Activated gamma-delta T cell treated with anti-CD3 and anti-CD28 coated beads, Interleukin-2, amount 50 U/mL, for 16 hours (primary cell): ENCODE results near the gene DISP1.

Experiments used
- DNase-seq: peaks from one replicate; pipeline ENCODE4 v3.0.0-alpha.2; 2020; ENCODE audit warnings: low read depth

Gene DISP1, protein sequence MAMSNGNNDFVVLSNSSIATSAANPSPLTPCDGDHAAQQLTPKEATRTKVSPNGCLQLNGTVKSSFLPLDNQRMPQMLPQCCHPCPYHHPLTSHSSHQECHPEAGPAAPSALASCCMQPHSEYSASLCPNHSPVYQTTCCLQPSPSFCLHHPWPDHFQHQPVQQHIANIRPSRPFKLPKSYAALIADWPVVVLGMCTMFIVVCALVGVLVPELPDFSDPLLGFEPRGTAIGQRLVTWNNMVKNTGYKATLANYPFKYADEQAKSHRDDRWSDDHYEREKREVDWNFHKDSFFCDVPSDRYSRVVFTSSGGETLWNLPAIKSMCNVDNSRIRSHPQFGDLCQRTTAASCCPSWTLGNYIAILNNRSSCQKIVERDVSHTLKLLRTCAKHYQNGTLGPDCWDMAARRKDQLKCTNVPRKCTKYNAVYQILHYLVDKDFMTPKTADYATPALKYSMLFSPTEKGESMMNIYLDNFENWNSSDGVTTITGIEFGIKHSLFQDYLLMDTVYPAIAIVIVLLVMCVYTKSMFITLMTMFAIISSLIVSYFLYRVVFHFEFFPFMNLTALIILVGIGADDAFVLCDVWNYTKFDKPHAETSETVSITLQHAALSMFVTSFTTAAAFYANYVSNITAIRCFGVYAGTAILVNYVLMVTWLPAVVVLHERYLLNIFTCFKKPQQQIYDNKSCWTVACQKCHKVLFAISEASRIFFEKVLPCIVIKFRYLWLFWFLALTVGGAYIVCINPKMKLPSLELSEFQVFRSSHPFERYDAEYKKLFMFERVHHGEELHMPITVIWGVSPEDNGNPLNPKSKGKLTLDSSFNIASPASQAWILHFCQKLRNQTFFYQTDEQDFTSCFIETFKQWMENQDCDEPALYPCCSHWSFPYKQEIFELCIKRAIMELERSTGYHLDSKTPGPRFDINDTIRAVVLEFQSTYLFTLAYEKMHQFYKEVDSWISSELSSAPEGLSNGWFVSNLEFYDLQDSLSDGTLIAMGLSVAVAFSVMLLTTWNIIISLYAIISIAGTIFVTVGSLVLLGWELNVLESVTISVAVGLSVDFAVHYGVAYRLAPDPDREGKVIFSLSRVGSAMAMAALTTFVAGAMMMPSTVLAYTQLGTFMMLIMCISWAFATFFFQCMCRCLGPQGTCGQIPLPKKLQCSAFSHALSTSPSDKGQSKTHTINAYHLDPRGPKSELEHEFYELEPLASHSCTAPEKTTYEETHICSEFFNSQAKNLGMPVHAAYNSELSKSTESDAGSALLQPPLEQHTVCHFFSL (N-terminal part only)

DNA sequence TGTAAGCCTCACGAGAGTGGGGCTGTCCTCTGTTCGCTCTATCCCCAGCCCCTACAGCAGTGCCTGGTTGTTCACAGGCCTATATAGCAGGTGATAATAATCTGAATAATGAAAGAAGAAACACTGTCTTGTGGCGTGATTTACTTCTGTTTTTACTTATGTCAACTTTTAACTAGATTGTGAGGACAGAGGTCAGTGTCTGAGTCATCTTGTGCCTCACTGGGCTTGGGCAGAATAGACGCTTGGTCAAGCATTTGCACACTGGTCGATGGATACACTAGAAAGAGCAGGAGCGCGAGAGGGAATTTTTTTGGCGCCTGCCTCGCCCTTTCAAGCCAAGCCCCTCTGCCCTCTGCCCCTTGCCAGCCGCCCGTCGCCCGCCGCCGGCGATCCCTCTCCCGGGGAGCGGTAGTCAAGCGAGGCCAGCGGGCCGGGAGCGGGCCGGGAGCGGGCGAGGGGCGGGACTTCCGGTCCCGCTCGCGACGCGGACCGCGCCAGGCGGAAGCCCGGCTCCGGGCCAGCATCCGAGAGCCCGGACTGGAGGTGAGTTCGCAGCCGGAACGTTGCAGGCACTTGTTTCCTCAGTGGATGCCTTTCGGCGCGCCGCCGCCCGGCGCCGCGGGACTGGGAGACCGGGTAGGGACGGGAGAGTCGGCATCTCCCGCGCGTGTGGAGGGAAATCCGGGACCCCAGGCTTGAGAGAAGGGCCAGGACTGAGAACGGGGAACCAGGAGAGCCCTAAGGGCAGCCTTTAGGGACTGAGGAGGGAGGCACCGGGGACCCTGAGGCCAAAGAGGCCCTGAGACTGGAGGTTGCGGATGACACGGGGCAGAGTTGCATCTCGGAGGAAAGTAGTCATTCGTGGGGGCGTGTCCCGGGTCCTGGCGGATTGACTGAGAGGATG, at the start of gene DISP1:
Gene DISP1 (plus strand): TSS at position 504 of the 904 bp plus-strand sequence. CDS start 127,785 bp downstream, outside the sequence.
- peak; percentile 42 for DNase-seq

DNA sequence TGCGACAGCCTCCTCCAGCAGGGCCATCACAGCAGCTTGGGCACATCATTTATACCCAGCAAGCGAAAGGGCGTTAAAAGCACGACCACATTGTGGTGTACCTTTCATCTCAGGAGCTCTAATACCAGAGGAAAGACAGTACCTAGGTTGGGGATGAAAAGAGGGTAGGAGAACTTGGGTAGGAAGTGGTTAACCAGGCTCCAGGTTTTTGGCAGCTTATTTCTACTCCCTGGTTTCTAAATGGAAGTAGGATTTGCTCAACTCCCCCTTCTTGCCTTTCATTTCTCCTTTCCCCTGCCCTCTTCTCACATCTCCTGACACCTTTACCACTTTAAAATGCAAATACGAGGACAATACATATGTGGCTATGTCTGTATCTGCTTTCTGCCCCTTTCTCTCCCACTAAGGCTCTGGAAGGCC, 47.7 kb upstream of the DISP1 start:
- no peak for DNase-seq

DNA sequence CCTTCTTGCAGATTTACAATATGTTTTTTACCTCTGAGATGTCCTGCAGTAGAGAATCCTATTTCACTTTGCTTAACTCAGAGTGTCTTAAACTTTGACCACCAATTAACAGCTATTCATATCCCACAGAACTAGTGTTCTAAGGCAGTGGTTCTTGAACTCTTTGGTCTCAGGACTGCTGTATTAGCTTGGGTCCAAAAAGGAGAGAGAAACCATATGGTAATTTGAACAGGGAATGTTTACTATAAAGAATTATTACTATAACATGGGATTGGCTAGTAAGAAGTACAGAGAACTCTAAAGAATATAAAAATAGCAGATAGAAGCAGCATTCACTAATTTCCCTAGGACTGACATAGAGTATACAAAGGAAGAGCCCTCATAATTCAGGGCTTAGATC, 46.2 kb upstream of the DISP1 start:
- DNase-seq: no peak

DNA sequence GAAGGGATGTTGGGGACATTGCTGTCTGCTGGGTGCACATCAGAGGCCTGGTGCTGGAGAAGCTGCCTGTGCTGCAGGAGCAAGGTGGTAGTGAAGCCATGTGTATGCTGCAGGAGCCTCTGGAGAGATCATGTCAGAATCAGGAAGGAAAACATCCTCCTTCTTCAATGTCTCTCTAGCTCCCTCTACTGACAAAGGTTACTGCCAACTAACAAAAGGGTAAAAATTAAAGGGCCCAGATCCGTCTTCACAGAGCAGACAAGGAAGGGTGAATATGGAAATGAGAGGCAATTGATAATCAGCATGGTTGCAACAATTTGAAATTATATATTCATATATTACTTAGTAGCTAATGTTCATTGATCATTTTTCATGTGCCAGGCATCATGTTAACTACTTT, 45.7 kb upstream of the DISP1 start:
- DNase-seq: no peak

DNA sequence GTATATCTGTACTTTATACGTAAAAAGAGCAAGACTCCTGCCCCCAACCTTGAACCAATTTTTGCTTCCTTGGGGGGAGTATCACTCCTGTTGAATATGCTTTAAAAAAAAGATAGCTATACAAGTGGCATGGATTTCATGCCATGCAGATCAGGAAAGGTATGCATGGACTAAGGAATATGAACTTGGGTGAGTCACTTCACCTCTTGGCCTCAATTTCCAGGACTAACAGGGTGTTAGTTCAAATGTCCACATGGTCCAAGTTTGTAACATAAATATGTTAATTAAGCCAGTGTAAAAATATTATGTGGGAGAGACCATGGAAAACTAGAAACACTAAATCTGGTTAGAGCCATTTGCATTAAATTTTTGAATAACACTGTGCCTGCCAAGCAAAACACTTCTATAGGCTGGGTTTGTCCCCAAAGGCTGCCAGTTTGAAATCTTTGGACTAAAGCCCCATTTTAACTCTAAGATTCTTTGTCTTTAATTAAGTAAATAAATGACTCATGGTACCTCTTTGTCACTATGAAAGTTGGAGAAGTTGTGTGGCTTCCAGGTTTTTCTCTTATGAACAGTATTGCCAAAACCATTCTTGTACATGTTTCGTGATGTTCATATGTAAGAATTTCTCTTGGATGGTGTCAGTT, 44.7 kb upstream of the DISP1 start:
- DNase-seq: no peak

DNA sequence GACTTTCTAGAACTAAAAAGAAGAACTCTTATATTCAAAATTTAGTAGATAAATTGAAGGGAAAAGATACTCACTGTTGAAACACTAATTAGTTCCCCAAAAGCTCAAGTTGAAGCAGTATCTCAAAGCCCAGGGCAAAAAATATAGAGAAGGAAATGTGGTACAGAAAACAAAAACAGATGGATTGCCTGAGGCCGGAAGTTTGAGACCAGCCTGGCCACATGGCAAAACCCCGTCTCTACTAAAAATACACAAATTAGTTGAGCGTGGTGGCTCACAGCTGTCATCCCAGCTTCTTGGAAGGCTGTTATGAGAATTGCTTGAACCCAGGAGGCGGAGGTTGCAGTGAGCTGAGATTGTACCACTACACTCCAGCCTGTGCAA, 41.9 kb upstream of the DISP1 start:
- DNase-seq: no peak

DNA sequence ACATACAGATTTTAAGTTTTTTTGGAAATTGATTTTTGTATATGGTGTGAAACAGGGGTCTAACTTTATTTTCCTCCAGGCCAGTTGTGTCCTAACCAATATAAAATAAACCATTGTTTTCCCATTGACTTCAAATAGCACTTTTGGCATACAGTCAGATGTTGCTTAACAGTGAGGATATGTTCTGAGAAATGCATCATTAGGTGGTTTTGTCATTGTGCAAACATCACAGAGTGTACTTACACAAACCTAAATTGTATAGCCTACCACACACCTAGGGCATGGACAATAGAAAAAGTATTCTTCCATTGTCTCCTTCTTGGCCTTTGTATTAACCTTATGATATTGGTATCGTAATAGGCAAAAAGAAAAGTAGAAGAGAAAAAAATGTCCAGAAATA, 37.4 kb upstream of the DISP1 start:
- no peak for DNase-seq

DNA sequence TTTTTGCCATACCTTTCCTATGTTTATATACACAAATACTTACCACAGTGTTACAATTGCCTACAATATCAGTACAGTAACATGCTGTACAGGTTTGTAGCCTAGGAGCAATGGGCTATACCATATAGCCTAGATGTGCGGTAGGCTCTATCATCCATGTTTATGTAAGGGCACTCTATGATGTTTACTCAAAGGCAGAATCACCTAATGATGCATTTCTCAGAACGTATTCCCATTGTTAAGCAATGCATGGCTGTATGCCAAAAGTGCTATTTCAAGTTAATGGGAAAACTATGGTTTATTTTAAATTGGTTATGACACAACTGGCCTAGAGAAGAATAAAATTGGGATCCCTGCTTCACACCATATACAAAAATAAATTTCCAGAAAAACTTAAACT, 36.9 kb upstream of the DISP1 start:
- DNase-seq: no peak

DNA sequence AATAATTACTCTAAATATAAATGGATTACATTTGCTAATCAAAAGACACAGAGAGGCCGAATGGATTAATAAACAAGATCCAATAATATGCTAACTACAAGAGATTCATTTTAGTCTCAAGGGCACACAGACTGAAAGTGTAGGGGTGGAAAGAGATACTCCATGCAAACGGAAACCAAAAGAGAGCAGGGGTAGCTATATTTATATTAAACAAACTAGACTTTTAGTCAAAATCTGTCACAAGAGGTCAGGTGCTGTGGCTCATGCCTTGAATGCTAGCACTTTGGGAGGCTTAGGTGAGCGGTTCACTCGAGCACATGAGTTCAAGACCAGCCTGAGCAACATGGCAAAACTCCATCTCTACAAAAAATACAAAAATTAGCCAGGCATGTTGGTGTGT, 33.6 kb upstream of the DISP1 start:
- no peak for DNase-seq

DNA sequence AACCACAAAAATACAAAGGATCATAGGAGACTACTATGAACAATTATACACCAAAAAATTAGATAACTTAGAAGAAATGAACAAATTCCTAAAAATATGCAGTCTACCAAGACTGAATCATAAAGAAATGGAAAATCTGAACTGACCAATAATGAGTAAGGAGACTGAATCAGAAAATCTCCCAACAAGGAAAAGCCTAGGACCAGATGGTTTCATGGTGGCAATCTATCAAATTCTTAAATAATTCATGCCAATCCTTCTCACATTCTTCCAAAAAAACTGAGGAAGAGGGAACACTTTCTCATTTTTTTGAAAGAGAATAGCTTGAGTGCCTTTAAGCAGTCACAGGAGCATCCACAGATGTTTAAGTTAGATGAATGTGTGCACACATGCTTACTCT, 31.8 kb upstream of the DISP1 start:
- no peak for DNase-seq

DNA sequence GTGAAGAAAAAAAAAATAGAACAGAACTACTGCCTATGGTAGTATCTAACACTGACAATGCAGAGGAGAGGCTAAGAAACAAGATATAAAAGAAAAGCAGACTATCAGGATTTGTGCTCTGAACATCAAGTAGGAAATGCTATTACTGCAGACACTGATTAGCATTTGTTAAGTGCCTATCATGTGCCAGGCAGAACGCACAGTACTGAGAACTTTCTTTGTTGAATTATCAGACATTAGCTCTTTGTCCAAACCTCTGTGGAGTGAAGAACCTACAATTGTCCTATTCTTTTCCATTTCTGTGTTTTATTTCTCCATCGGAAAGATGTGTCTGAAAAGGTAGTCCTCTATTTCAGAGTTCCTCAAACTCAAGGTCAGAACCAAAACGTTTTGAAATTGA, 30.5 kb upstream of the DISP1 start:
- no peak for DNase-seq

DNA sequence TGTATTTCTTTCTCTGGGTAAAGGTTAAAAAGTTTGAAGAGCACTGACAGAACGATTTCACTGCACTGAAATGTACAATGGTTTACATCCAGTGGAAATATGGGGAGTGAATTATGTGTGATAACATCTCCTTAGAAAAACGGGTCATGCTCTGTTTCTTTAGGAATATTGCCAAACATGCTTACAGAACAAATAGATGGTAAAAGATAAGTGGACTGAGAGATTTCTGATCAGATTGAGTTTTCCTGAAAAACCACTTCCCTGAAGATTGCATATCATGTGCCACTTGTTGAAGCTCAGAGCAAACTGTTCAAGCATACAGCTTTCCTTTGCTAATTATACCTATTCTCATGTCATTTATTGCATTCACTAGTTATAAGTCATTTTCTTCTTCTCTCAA, 29.9 kb upstream of the DISP1 start:
- DNase-seq: no peak

DNA sequence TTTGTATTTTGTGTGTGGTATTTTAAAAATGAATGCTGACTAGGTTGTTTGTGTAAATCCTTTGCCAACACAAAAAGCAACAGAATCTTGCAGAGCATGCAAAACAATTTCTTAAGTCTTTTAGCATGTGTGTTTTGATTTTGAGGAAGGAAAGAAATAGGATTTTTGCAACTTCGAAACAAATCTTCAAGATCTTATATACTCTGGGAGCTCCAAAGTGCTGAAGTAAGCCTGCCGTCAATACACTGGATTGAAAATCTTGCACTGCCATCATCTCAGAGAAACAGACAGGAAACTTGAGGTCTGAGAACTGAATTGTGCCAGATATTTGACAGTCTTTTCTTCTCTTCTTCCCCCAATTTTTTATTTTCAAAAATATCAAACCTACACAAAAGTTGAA, 29.3 kb upstream of the DISP1 start:
- no peak for DNase-seq

DNA sequence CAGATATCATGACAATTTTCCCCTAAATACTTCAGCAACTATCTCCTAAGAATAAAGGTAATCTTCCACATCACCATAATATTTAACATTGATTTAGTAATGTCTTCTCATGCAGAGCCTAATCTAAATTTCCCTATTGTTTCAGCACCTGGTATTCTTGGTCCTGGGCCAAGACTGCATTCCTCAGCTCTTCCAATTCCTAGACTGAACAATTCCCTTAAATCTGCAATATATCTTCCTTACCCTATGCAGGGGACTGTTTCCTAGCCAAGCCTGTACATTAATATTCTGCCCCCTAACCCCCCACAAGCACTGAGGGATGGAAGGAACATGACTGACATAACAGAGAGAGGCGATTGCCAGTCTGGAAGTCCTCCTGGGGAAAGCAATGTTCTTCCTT, 28.7 kb upstream of the DISP1 start:
- DNase-seq: no peak

DNA sequence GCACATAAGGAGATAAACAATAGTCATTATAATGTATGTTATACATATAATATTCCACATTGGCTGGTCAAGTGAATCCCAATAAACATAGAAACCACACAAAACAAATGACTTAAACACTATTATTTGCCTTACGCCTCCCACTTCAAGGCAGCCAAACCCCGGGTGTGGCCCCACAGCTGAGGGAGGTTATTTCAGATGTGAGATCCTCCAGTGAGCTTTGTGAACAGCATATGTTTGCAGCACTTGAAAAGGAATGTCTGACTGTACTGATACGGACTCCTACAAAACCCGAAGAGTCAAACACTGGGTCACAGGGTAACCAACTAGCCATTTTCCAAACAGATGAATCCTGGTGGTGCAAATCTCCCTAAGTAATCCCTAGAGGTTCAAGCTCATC, 27.1 kb upstream of the DISP1 start:
- no peak for DNase-seq

DNA sequence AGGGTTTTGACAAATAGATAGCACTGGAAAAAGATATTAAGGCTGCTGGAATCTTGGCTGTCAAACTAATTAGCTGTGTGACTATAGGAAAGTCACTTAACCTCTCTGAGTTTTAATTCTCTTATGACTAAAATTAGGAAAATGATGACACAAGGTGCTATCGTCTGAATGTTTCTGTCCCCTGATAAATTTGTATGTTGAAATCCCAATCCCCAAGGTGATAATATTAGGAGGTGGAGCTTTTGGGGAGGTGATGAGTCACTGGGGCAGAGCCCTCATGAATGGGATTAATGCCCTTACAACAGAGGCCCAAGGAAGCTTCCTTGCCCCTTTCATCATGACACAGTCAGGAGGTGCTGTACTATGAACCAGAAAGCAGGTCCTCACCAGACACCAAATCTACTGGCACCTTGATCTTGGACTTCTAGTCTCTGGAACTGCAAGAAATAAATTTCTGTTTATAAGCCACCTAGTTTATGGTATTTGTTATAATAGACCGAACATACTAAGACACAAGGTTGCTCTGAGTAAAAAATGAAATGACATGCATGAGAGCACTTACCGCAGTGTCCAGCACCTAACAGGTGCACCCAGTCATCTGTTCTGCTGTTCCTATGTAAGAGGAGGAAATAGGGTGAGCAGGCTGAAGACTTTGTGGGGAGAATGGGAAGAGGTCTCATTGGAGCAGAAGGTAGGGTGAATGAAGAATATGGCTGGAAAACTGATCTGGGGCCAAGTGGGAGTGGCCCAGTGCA, 26.3 kb upstream of the DISP1 start:
- no peak for DNase-seq

DNA sequence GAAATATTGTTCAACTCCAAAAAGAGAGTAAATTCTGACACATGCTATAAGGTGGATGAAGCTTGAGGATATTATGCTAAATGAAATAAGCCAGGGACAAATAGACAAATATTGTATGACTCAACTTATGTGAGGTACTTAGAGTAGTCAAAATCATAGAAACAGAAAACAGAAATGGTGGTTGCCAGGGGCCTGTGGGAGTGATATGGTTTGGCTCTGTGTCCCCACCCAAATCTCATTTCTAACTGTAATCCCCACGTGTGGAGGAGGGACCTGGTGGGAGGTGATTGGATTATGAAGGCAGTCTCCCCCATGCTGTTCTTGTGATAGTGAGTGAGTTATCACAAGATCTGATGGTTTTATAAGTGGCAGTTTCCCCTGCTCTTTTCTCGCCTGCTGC, 24.7 kb upstream of the DISP1 start:
- no peak for DNase-seq

DNA sequence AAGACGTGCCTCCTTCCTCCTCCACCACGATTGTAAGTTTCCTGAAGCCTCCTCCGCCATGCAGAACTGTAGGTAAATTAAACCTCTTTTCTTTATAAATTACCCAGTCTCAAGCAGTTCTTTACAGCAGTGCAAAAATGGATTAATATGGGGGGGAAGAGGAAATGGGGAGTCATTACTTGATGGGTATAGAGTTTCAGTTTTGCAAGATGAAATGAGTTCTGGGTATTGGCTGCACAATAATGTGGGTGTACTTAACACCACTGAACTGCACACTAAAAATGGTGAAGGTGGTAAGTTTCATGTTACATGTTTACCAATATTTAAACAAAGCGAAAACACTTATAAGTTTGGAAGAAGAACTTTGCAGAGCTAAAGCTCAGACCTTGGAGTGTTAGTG, 24.3 kb upstream of the DISP1 start:
- no peak for DNase-seq

DNA sequence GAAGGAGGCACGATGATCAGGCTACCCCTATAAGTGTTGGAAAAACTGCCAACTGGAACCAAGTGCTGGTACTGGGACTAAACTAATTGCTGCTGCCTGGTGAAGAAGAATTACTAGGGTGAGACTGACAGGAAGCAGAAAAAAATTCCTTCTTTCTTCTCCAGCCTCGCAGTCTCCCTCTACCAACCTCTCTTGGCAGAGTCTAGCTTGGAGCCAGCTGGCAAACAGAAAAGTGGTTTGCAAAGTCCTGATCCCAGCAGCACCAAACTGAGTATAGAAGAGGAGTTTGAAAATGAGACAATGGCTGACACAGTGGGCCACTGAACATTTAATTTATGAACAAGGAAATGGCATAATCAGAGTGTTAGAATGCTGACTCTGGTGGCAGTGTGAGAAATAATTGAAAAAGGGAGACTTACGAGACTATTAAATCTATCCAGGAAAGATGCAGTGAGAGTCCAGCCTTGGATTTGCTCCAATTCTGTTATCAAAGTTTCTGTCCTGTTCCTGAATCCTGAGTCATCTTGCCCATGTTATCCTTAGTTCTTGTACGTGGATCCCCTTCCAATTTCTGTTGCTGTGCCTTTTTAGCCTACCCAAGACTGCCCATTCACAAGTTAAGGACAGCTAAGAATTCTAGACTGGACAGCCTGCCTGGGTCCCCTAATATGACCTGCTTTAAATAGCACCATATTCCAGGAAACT, 23.7 kb upstream of the DISP1 start:
- no peak for DNase-seq

DNA sequence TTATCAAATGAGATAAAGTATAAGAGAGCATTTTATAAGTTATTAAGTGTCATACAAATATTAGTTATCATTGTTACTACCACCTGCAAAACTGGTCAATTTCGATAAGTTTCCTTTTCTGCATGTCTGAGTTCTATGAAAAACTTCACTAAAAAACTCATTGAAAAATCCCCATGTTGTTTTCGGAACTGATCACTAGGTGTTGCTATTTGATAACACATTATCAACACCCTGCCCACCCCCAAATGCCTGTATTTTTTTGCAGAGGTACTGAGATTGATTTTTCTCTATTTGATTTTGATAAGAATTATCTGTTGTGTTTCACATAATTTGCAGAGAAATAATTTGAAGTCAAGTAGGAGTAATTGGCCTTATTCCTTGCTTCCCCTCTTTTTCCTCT, 22.1 kb upstream of the DISP1 start:
- no peak for DNase-seq
